ENCODE measurements around the gene ACKR3. TPM values are rescaled to one million over a fixed set of nuclear protein-coding genes. Genes with fewer than 3 reads are reported as not detected.
A peak's percentile ranks its signal among the peaks of the same experiment; 100 is the strongest.

Gene ACKR3
- total and polyA plus RNA-seq, 2 donors = 7.1 to 13.9 TPM

GRCh38 chr2:236616031-236616430 lies 46.4 kb downstream of the ACKR3 start:
- H3K4me3 ChIP-seq (ENCODE audit: low read length in 2 of 2) = no peak overlapping the region
- H3K4me1 ChIP-seq (ENCODE audit: control insufficient read depth in 2 of 2, insufficient read depth in 2 of 2, low read length in 2 of 2) = no peaks in the 10 kb centered on the region
- H3K27me3 ChIP-seq (ENCODE audit: control insufficient read depth in 2 of 2, insufficient read depth in 1 of 2, low read length in 1 of 2) = no peaks in the 10 kb centered on the region
- no peak for DNase-seq (ENCODE audit: low read depth in 6 of 9, low spot score in 9 of 9)
- no peaks in the 10 kb centered on the region for H3K9me3 ChIP-seq (ENCODE audit: control insufficient read depth in 2 of 2, insufficient read depth in 1 of 2, low read length in 1 of 2)
- H3K36me3 ChIP-seq (ENCODE audit: control insufficient read depth in 2 of 2, insufficient read depth in 2 of 2, low read length in 1 of 2) = no peaks in the 10 kb centered on the region
- 95% methylated on average over 6 of the region's 6 CpGs for WGBS
- no peak overlapping the region for H3K27ac ChIP-seq (ENCODE audit: low read depth in 1 of 2, low read length in 1 of 2)

GRCh38 chr2:236616624-236617023 lies 47.0 kb downstream of the ACKR3 start:
- no peak for DNase-seq (ENCODE audit: low read depth in 6 of 9, low spot score in 9 of 9)
- H3K27me3 ChIP-seq (ENCODE audit: control insufficient read depth in 2 of 2, insufficient read depth in 1 of 2, low read length in 1 of 2) = no peaks in the 10 kb centered on the region
- 97% methylated on average over 7 of the region's 7 CpGs for WGBS
- H3K4me1 ChIP-seq (ENCODE audit: control insufficient read depth in 2 of 2, insufficient read depth in 2 of 2, low read length in 2 of 2) = no peaks in the 10 kb centered on the region
- no peak overlapping the region for H3K4me3 ChIP-seq (ENCODE audit: low read length in 2 of 2)
- H3K36me3 ChIP-seq (ENCODE audit: control insufficient read depth in 2 of 2, insufficient read depth in 2 of 2, low read length in 1 of 2) = no peaks in the 10 kb centered on the region
- H3K27ac ChIP-seq (ENCODE audit: low read depth in 1 of 2, low read length in 1 of 2) = no peak overlapping the region
- H3K9me3 ChIP-seq (ENCODE audit: control insufficient read depth in 2 of 2, insufficient read depth in 1 of 2, low read length in 1 of 2) = no peaks in the 10 kb centered on the region

- no peaks in the 10 kb centered on the region for H3K27me3 ChIP-seq (ENCODE audit: control insufficient read depth in 2 of 2, insufficient read depth in 1 of 2, low read length in 1 of 2)
- 94% methylated on average over 6 of the region's 6 CpGs for WGBS
Observed at GRCh38 chr2:236617221-236617737, 47.7 kb downstream of the ACKR3 start.

GRCh38 chr2:236617796-236618195 lies 48.2 kb downstream of the ACKR3 start:
- no peak for DNase-seq (ENCODE audit: low read depth in 6 of 9, low spot score in 9 of 9)
- H3K4me1 ChIP-seq (ENCODE audit: control insufficient read depth in 2 of 2, insufficient read depth in 2 of 2, low read length in 2 of 2) = no peaks in the 10 kb centered on the region
- no peak overlapping the region for H3K27ac ChIP-seq (ENCODE audit: low read depth in 1 of 2, low read length in 1 of 2)
- WGBS = 96% methylated on average over 10 of the region's 10 CpGs
- H3K36me3 ChIP-seq (ENCODE audit: control insufficient read depth in 2 of 2, insufficient read depth in 2 of 2, low read length in 1 of 2) = no peaks in the 10 kb centered on the region
- H3K4me3 ChIP-seq (ENCODE audit: low read length in 2 of 2) = no peak overlapping the region
- H3K9me3 ChIP-seq (ENCODE audit: control insufficient read depth in 2 of 2, insufficient read depth in 1 of 2, low read length in 1 of 2) = no peaks in the 10 kb centered on the region
- H3K27me3 ChIP-seq (ENCODE audit: control insufficient read depth in 2 of 2, insufficient read depth in 1 of 2, low read length in 1 of 2) = no peaks in the 10 kb centered on the region

More at GRCh38 chr2:236617221-236617737, 47.7 kb downstream of the ACKR3 start:
- H3K36me3 ChIP-seq (ENCODE audit: control insufficient read depth in 2 of 2, insufficient read depth in 2 of 2, low read length in 1 of 2) = no peaks in the 10 kb centered on the region
- no peak for DNase-seq (ENCODE audit: low read depth in 6 of 9, low spot score in 9 of 9)
- H3K4me1 ChIP-seq (ENCODE audit: control insufficient read depth in 2 of 2, insufficient read depth in 2 of 2, low read length in 2 of 2) = no peaks in the 10 kb centered on the region
- no peaks in the 10 kb centered on the region for H3K9me3 ChIP-seq (ENCODE audit: control insufficient read depth in 2 of 2, insufficient read depth in 1 of 2, low read length in 1 of 2)
- no peak overlapping the region for H3K4me3 ChIP-seq (ENCODE audit: low read length in 2 of 2)
- no peak overlapping the region for H3K27ac ChIP-seq (ENCODE audit: low read depth in 1 of 2, low read length in 1 of 2)

- Histone ChIP-seq H3K9me3 (ENCODE audit: control insufficient read depth in 2 of 2, insufficient read depth in 1 of 2, low read length in 1 of 2) (no peaks in the 10 kb centered on the region), H3K4me1 (ENCODE audit: control insufficient read depth in 2 of 2, insufficient read depth in 2 of 2, low read length in 2 of 2) (no peaks in the 10 kb centered on the region), H3K27me3 (ENCODE audit: control insufficient read depth in 2 of 2, insufficient read depth in 1 of 2, low read length in 1 of 2) (no peaks in the 10 kb centered on the region), H3K4me3 (ENCODE audit: low read length in 2 of 2) (no peak overlapping the region), H3K27ac (ENCODE audit: low read depth in 1 of 2, low read length in 1 of 2) (no peak overlapping the region), H3K36me3 (ENCODE audit: control insufficient read depth in 2 of 2, insufficient read depth in 2 of 2, low read length in 1 of 2) (no peaks in the 10 kb centered on the region)
- WGBS = 90% methylated on average over 7 of the region's 7 CpGs
- DNase-seq (ENCODE audit: low read depth in 6 of 9, low spot score in 9 of 9) = no peak
Observed at GRCh38 chr2:236618370-236618769, 48.7 kb downstream of the ACKR3 start.

GRCh38 chr2:236619910-236620612 lies 50.4 kb downstream of the ACKR3 start:
- Histone ChIP-seq H3K27me3 (ENCODE audit: control insufficient read depth in 2 of 2, insufficient read depth in 1 of 2, low read length in 1 of 2) (no peaks in the 10 kb centered on the region), H3K4me1 (ENCODE audit: control insufficient read depth in 2 of 2, insufficient read depth in 2 of 2, low read length in 2 of 2) (no peaks in the 10 kb centered on the region), H3K4me3 (ENCODE audit: low read length in 2 of 2) (no peak overlapping the region), H3K27ac (ENCODE audit: low read depth in 1 of 2, low read length in 1 of 2) (no peak overlapping the region), H3K36me3 (ENCODE audit: control insufficient read depth in 2 of 2, insufficient read depth in 2 of 2, low read length in 1 of 2) (no peaks in the 10 kb centered on the region), H3K9me3 (ENCODE audit: control insufficient read depth in 2 of 2, insufficient read depth in 1 of 2, low read length in 1 of 2) (no peaks in the 10 kb centered on the region)
- DNase-seq (ENCODE audit: low read depth in 6 of 9, low spot score in 9 of 9) = peak in 2 of 9 donors; percentile 2 to 6
- WGBS = 88% methylated on average over 5 of the region's 5 CpGs

GRCh38 chr2:236621786-236622185 lies 52.2 kb downstream of the ACKR3 start:
- DNase-seq (ENCODE audit: low read depth in 6 of 9, low spot score in 9 of 9) = no peak
- no peaks in the 10 kb centered on the region for H3K4me1 ChIP-seq (ENCODE audit: control insufficient read depth in 2 of 2, insufficient read depth in 2 of 2, low read length in 2 of 2)
- H3K27ac ChIP-seq (ENCODE audit: low read depth in 1 of 2, low read length in 1 of 2) = no peak overlapping the region
- no peaks in the 10 kb centered on the region for H3K27me3 ChIP-seq (ENCODE audit: control insufficient read depth in 2 of 2, insufficient read depth in 1 of 2, low read length in 1 of 2)
- no peak overlapping the region for H3K4me3 ChIP-seq (ENCODE audit: low read length in 2 of 2)
- H3K9me3 ChIP-seq (ENCODE audit: control insufficient read depth in 2 of 2, insufficient read depth in 1 of 2, low read length in 1 of 2) = no peaks in the 10 kb centered on the region
- no peaks in the 10 kb centered on the region for H3K36me3 ChIP-seq (ENCODE audit: control insufficient read depth in 2 of 2, insufficient read depth in 2 of 2, low read length in 1 of 2)
- WGBS = 93% methylated on average over 15 of the region's 15 CpGs

- no peaks in the 10 kb centered on the region for H3K9me3 ChIP-seq (ENCODE audit: control insufficient read depth in 2 of 2, insufficient read depth in 1 of 2, low read length in 1 of 2)
- H3K4me1 ChIP-seq (ENCODE audit: control insufficient read depth in 2 of 2, insufficient read depth in 2 of 2, low read length in 2 of 2) = no peaks in the 10 kb centered on the region
- H3K27me3 ChIP-seq (ENCODE audit: control insufficient read depth in 2 of 2, insufficient read depth in 1 of 2, low read length in 1 of 2) = no peaks in the 10 kb centered on the region
- no peak overlapping the region for H3K27ac ChIP-seq (ENCODE audit: low read depth in 1 of 2, low read length in 1 of 2)
- H3K4me3 ChIP-seq (ENCODE audit: low read length in 2 of 2) = no peak overlapping the region
- no peak for DNase-seq (ENCODE audit: low read depth in 6 of 9, low spot score in 9 of 9)
- WGBS = 95% methylated on average over 6 of the region's 6 CpGs
- no peaks in the 10 kb centered on the region for H3K36me3 ChIP-seq (ENCODE audit: control insufficient read depth in 2 of 2, insufficient read depth in 2 of 2, low read length in 1 of 2)
Observed at GRCh38 chr2:236622201-236622600, 52.6 kb downstream of the ACKR3 start.

GRCh38 chr2:236622660-236623059 lies 53.0 kb downstream of the ACKR3 start:
- no peak overlapping the region for H3K4me3 ChIP-seq (ENCODE audit: low read length in 2 of 2)
- DNase-seq (ENCODE audit: low read depth in 6 of 9, low spot score in 9 of 9) = no peak
- H3K27ac ChIP-seq (ENCODE audit: low read depth in 1 of 2, low read length in 1 of 2) = no peak overlapping the region
- H3K27me3 ChIP-seq (ENCODE audit: control insufficient read depth in 2 of 2, insufficient read depth in 1 of 2, low read length in 1 of 2) = no peaks in the 10 kb centered on the region
- H3K36me3 ChIP-seq (ENCODE audit: control insufficient read depth in 2 of 2, insufficient read depth in 2 of 2, low read length in 1 of 2) = no peaks in the 10 kb centered on the region
- no peaks in the 10 kb centered on the region for H3K9me3 ChIP-seq (ENCODE audit: control insufficient read depth in 2 of 2, insufficient read depth in 1 of 2, low read length in 1 of 2)
- 94% methylated on average over 9 of the region's 9 CpGs for WGBS
- H3K4me1 ChIP-seq (ENCODE audit: control insufficient read depth in 2 of 2, insufficient read depth in 2 of 2, low read length in 2 of 2) = no peaks in the 10 kb centered on the region

All from thymus (tissue), 11 donors.